ENCODE results near the gene SIRT5. TPM values are rescaled to one million over a fixed set of nuclear protein-coding genes. Genes with fewer than 3 reads are reported as not detected.

Gene SIRT5
- total RNA-seq, 4 donors from 2014 or later = 9.0 to 20.9 (median 16.9) TPM

DNA sequence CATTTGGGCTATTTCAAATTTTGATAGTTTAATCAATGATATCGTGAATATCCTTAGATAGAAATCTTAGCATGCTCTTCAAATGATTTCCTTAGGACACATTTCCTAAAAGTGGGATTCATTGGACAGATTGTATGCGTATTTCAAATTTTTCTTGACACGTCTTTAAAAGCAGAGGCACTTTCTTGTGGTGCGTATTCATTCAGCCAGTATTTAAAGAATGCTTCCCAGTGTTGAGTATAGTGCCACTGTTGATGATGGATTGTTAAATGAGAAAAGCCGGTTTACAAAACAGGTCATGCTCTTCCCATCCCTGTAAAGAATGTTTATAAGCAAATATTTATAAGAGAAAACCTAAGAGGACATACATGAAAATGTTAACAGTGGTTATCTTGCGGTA is 25.6 kb downstream of the SIRT5 start:
- TF ChIP-seq, protein P1, sequence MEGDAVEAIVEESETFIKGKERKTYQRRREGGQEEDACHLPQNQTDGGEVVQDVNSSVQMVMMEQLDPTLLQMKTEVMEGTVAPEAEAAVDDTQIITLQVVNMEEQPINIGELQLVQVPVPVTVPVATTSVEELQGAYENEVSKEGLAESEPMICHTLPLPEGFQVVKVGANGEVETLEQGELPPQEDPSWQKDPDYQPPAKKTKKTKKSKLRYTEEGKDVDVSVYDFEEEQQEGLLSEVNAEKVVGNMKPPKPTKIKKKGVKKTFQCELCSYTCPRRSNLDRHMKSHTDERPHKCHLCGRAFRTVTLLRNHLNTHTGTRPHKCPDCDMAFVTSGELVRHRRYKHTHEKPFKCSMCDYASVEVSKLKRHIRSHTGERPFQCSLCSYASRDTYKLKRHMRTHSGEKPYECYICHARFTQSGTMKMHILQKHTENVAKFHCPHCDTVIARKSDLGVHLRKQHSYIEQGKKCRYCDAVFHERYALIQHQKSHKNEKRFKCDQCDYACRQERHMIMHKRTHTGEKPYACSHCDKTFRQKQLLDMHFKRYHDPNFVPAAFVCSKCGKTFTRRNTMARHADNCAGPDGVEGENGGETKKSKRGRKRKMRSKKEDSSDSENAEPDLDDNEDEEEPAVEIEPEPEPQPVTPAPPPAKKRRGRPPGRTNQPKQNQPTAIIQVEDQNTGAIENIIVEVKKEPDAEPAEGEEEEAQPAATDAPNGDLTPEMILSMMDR (IDR thresholded peaks at IDR 0.05; ENCODE audit: low read depth) = no peak

DNA sequence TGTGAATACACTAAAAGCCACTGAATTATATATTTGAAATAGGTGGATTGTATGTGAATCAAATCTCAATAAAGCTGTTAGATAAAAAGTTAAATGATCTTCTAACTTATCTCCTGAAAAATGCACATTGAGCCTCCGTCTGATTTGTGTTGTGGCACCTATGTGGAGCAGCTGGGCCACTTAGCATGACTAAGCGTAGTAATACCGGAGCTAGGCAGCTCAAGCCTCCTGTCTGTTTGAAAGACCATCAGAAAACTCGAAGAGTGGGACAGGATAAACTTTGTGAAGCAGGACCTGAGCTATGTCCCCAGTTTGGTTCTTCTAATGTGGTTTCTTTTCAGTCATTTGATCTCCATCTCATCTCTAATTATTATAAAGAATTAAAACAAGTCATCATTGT is 29.7 kb downstream of the SIRT5 start:
- TF ChIP-seq, protein P1 (IDR thresholded peaks at IDR 0.05; ENCODE audit: low read depth) = no peak

DNA sequence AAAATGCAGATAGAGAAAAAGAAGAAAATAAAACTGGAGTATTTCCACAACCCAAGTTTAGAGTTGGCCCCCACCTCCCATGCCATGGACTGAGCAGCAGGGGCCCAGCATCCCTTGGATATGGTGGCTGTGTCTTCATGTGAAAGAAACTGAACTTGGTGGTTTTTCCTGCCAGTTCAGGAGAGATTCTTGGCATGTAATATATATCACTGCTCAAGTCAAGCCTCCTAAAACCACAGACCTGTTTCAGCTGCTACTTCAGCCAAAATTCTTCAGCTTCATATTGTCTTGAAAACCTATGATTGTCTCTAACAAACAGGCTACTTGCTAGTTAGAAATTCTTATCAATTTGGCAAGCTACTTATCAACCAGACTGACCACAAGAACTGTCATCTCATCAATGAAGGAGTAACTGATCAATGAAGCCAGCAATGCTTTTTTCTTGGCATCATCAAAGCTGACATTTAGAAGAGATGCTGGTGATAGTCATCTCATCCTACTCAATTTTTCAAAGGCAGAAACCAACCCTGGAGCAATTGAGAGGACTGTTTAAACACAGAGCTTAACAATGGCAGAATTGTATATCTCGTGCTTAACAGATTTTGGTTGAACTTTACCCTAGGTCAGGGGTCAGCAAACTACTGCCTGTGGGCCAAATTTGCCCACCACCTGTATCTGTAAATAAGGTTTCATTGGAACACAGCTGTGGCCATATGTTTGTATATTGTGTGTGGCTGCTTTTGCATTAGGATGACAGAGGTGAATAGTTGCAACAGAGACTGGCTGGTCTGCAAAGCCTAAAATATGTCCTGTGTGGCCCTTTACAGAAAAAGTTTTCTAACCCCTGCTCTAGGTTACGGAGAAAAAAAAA is 30.4 kb downstream of the SIRT5 start:
- TF ChIP-seq, protein P1 (IDR thresholded peaks at IDR 0.05; ENCODE audit: low read depth) = no peak

DNA sequence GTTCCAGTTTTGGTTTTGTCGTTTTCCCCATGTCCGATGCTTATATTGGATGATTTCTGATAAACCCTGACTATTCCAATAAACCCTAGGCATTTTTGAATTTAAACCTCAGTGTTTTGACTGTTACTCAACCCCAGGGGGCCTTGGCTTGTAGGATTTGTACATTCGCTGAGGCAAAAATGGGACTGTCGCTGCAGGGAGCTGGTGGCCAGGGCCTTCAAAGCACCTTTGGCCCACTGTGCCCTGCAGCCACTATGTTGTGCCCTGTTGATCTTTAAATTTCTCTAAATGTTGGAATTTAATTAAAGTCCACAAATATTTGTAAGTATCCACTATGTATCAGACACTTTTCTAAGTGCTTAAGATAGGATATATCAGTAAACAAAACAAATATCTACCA is 31.2 kb downstream of the SIRT5 start:
- TF ChIP-seq, protein P1 (IDR thresholded peaks at IDR 0.05; ENCODE audit: low read depth) = no peak

DNA sequence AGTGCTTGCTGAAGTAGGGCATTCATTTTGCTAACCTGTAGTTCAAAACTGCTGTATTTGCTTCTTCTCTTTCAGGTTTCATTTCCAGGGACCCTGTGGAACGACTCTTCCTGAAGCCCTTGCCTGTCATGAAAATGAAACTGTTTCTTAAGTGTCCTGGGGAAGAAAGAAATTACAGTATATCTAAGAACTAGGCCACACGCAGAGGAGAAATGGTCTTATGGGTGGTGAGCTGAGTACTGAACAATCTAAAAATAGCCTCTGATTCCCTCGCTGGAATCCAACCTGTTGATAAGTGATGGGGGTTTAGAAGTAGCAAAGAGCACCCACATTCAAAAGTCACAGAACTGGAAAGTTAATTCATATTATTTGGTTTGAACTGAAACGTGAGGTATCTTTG is 37.3 kb downstream of the SIRT5 start:
- TF ChIP-seq, protein P1 (IDR thresholded peaks at IDR 0.05; ENCODE audit: low read depth) = no peak

DNA sequence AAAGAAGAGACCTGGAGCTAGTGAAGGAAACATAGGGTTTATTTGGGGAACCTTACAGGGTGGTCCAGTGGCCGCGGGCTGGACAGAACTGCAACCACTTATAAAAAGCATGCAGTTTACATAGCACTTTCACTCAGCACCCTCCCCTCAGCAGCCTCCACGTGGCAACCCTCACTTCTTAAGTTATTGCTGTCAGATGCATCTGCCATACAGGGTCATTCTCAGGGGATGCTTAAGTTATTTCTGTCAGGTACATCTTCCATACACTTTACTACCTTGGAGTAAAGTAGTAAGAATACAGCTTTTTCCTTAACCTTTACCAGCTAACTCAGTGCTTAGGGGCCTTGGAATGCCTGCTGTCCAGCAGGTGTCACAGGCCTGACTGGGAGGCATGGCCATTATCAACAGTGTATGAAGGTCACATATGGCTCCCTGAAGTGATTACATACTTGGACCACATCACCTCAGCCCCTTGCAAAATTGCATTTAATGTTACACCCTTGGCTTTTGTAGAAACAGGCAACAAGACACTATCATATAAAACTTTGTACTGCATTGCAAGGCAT is 38.7 kb downstream of the SIRT5 start:
- TF ChIP-seq, protein P1 (IDR thresholded peaks at IDR 0.05; ENCODE audit: low read depth) = no peak

DNA sequence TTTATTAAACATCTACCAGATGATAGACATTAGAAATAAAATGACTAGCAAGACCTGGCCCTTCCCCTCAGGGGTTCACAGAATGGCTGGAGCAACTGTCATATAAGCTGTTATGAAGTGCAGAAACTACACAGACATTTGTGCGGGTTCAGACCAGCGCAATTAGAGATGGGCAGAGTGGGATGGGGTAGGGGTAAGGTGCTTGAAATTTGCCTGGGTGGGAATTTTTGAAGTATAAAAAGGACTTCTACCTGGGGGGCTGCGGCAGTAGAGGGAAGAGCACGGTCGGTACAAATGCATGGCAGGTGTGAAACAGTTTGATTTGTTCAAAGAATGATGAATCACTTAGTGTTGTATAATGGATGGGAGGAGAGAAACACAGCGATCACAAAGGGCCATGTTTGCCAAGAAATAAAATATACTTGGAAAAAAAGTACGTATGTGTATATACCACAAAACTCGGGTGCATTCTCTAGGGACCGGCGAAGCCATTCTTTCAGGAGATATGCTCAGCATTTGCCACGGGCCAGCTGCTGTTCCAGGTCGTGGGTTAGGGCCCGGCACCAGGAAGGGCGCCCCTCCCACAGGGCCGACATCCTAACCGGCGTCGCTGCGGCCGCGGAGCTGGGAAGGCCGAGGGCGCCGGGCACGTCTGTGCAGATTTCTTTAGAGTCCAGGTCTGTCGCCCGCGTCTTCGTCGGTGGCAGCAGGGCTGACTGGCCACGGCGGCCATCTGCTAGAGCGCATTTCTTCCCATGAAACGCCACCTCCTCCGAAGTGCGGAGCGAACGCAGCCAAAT is 39.9 kb downstream of the SIRT5 start:
- TF ChIP-seq, protein P1 (IDR thresholded peaks at IDR 0.05; ENCODE audit: low read depth) = no peak
